DMS79 treated with DMSO at 0.1 percent for 48 hours (cell line): ENCODE results near the gene GFER.

ENCODE experiments used
- DNase-seq: peaks from one replicate; lab custom pipeline; 2025; lab: John Stamatoyannopoulos, UW

Gene GFER

GRCh38 chr16:1974157-1975070 is 9.6 kb upstream of the GFER start:
- DNase-seq, result no peak

GRCh38 chr16:1975432-1976215 is 8.4 kb upstream of the GFER start:
- DNase-seq, result no peak

- no peak for DNase-seq
These were observed 7.8 kb upstream of the GFER start for GRCh38 chr16:1976216-1976520.

GRCh38 chr16:1976951-1977874 is 6.8 kb upstream of the GFER start:
- DNase-seq, result no peak

- DNase-seq, result no peak
These were observed 6.1 kb upstream of the GFER start for GRCh38 chr16:1977875-1978268.

- no peak for DNase-seq
These were observed 5.4 kb upstream of the GFER start for GRCh38 chr16:1978476-1979120.

GRCh38 chr16:1979271-1980029 is 4.5 kb upstream of the GFER start:
- DNase-seq, result peak; percentile 65

- DNase-seq, result no peak
These were observed 3.8 kb upstream of the GFER start for GRCh38 chr16:1980030-1980769.

GRCh38 chr16:1980770-1981087 is 3.3 kb upstream of the GFER start:
- DNase-seq, result no peak

- DNase-seq, result no peak
These were observed 2.6 kb upstream of the GFER start, which contains the start of gene NOXO1 for GRCh38 chr16:1981398-1981836. Gene NOXO1 (minus strand): TSS chr16:1981469. CDS start chr16:1981179, 290 bp downstream.

- no peak for DNase-seq
These were observed 2.0 kb upstream of the GFER start for GRCh38 chr16:1982013-1982433.

- no peak for DNase-seq
These were observed 926 bp upstream of the GFER start for GRCh38 chr16:1982991-1983543.

GRCh38 chr16:1984347-1985225 is 593 bp downstream of the GFER start:
- DNase-seq, result no peak

GRCh38 chr16:1985466-1986150 is 1.6 kb downstream of the GFER start:
- DNase-seq, result no peak

GRCh38 chr16:1987198-1987597 is 3.2 kb downstream of the GFER start:
- DNase-seq, result no peak

GRCh38 chr16:1989209-1990100 is 5.5 kb downstream of the GFER start, which contains the start of gene SYNGR3:
Gene SYNGR3 (plus strand): TSS chr16:1989970. CDS start chr16:1990103, 133 bp downstream.
- DNase-seq, result peak; percentile 33

GRCh38 chr16:1990101-1990350 is 6.0 kb downstream of the GFER start:
- DNase-seq, result no peak
